ENCODE results near the gene ZNF438. TPM values are rescaled to one million over a fixed set of nuclear protein-coding genes. Genes with fewer than 3 reads are reported as not detected.
"Not testable (repeated sequence)": the region's sequence is repeated elsewhere in the genome, so short reads cannot be mapped to it uniquely, and the experiment has no call there.

Gene ZNF438
- total and polyA plus RNA-seq, 11 donors, result 9.0 to 14.7 (median 13.2) TPM

GRCh38 chr10:31061941-31062340 lies 30.3 kb upstream of the ZNF438 start:
- DNase-seq (no peak), ATAC-seq (peak in 1 of 4 donors; percentile 26)
- WGBS, 4 donors, result 88 to 91% (median 89%) methylated on average over 9 of the region's 9 CpGs
- Histone ChIP-seq H3K4me1 (peaks cover 0 to 41% (median 5%) of the 10 kb centered on the region in 12 donors), H3K36me3 (no peaks in the 10 kb centered on the region), H3K27me3 (no peaks in the 10 kb centered on the region), H3K4me3 (no peak overlapping the region), H3K9me3 (no peaks in the 10 kb centered on the region), H3K27ac (peak overlapping the region in 8 of 12 donors; percentile 8 to 76 (median 51))
- TF ChIP-seq POLR2A (IDR thresholded peaks at IDR 0.05), result no peak
- no peak for TF ChIP-seq CTCF (IDR thresholded peaks at IDR 0.05)
- intact Hi-C loops (cut with DNase I), result no loop called here

- no peaks in the 10 kb centered on the region for H3K27me3 ChIP-seq
- H3K27ac ChIP-seq, result peak overlapping the region in 1 of 12 donors; percentile 15
- no peak for TF ChIP-seq CTCF (IDR thresholded peaks at IDR 0.05)
- TF ChIP-seq POLR2A (IDR thresholded peaks at IDR 0.05), result no peak
Observed at GRCh38 chr10:31058795-31059703, 27.4 kb upstream of the ZNF438 start.

GRCh38 chr10:31056678-31057077 lies 25.0 kb upstream of the ZNF438 start:
- ATAC-seq; H3K27me3 ChIP-seq; H3K4me1 ChIP-seq; H3K36me3 ChIP-seq; H3K27ac ChIP-seq; H3K4me3 ChIP-seq; intact Hi-C loops (cut with DNase I); DNase-seq: not testable (repeated sequence)
- H3K9me3 ChIP-seq, result peaks cover 0 to 17% (median 1%) of the 10 kb centered on the region in 12 donors
- WGBS, 4 donors, result 83 to 89% (median 85%) methylated on average over 8 of the region's 8 CpGs

More at GRCh38 chr10:31058795-31059703, 27.4 kb upstream of the ZNF438 start:
- intact Hi-C loops (cut with DNase I), result no loop called here
- ATAC-seq (no peak), DNase-seq (no peak)
- no peaks in the 10 kb centered on the region for H3K9me3 ChIP-seq
- H3K36me3 ChIP-seq, result no peaks in the 10 kb centered on the region
- peaks cover 0 to 28% (median 2%) of the 10 kb centered on the region in 12 donors for H3K4me1 ChIP-seq
- no peak overlapping the region for H3K4me3 ChIP-seq
- WGBS, 4 donors, result 60 to 72% (median 63%) methylated on average over 2 of the region's 2 CpGs

GRCh38 chr10:31055573-31056251 lies 24.0 kb upstream of the ZNF438 start:
- Histone ChIP-seq H3K36me3 (no peaks in the 10 kb centered on the region), H3K4me3 (no peak overlapping the region), H3K4me1 (peaks cover 0 to 8% (median 0%) of the 10 kb centered on the region in 12 donors), H3K27ac (no peak overlapping the region), H3K9me3 (peaks cover 0 to 19% (median 1%) of the 10 kb centered on the region in 12 donors), H3K27me3 (no peaks in the 10 kb centered on the region)
- TF ChIP-seq POLR2A (IDR thresholded peaks at IDR 0.05), result no peak
- no peak for TF ChIP-seq CTCF (IDR thresholded peaks at IDR 0.05)
- no peak for ATAC-seq
- WGBS, 4 donors, result 90 to 94% (median 93%) methylated on average over 15 to 27 of the region's 27 CpGs
- peak in 1 of 5 donors; percentile 56 for DNase-seq
- intact Hi-C loops (cut with DNase I), result no loop called here
